Neural crest cell (in vitro differentiated cells): Measurements from ENCODE around the gene ZNF830. TPM values are rescaled to one million over a fixed set of nuclear protein-coding genes. Genes with fewer than 3 reads are reported as not detected.

ENCODE experiments used
- DNase-seq: peaks from one replicate; pipeline ENCODE4 v3.0.0; 2021; ENCODE audit warnings: low read depth, mixed read lengths, low spot score
- H3K27ac Mint-ChIP-seq: one replicate; pipeline ENCODE4 v1.8.0; 2021; ENCODE audit warnings: mild to moderate bottlenecking, mixed read lengths; ENCODE audit not compliant: unreplicated experiment
- H3K27me3 Mint-ChIP-seq: 2 replicates; pipeline ENCODE4 v1.8.0; 2021; ENCODE audit warnings: low read depth, mild to moderate bottlenecking, mixed read lengths
- H3K36me3 Mint-ChIP-seq: 2 replicates; pipeline ENCODE4 v1.8.0; 2021; ENCODE audit warnings: low read depth, mild to moderate bottlenecking, mixed read lengths
- H3K4me1 Mint-ChIP-seq: 2 replicates; pipeline ENCODE4 v1.8.0; 2021; ENCODE audit warnings: mixed read lengths
- H3K4me3 Mint-ChIP-seq: one replicate; pipeline ENCODE4 v1.8.0; 2021; ENCODE audit warnings: mild to moderate bottlenecking, mixed read lengths
- H3K9me3 Mint-ChIP-seq: 2 replicates; pipeline ENCODE4 v1.8.0; 2021; ENCODE audit warnings: mixed read lengths
- CTCF ChIP-seq: fragments of 200-600 bp; sonication (generic); conservative IDR thresholded peaks from 2 replicates; pipeline ENCODE4 v1.5.0; 2021; ENCODE audit warnings: antibody characterized with exemption, mild to moderate bottlenecking
- total RNA-seq: library from RNA; stranded (reverse); gene quantifications from 2 replicates; pipeline ENCODE4 v1.2.1, GENCODE V29; 2021

Gene ZNF830
- total RNA-seq, 1 donor from 2014 or later, result 21.2 TPM

- no peak for DNase-seq
- H3K36me3 Mint-ChIP-seq, result peaks cover 7% of the 10 kb centered on the region
- peak overlapping the region; percentile 74 for H3K4me3 Mint-ChIP-seq
- no peaks in the 10 kb centered on the region for H3K9me3 Mint-ChIP-seq
- no peak overlapping the region for H3K27ac Mint-ChIP-seq
- no peak for TF ChIP-seq CTCF
- peaks cover 40% of the 10 kb centered on the region for H3K4me1 Mint-ChIP-seq
- H3K27me3 Mint-ChIP-seq, result no peaks in the 10 kb centered on the region
Measured at GRCh38 chr17:34979153-34979552, 17.8 kb downstream of the ZNF830 start.

GRCh38 chr17:34979650-34980352 lies 18.5 kb downstream of the ZNF830 start:
- no peak for TF ChIP-seq CTCF

GRCh38 chr17:34980353-34980680 lies 19.0 kb downstream of the ZNF830 start, which contains the start of gene LIG3:
LIG3 (plus strand) TSS chr17:34980512; CDS start chr17:34983006, 2,494 bp downstream.
- H3K9me3 Mint-ChIP-seq, result no peaks in the 10 kb centered on the region
- H3K27ac Mint-ChIP-seq, result peak within 1 kb of the TSS; percentile 98
- H3K4me1 Mint-ChIP-seq, result peaks cover 47% of the 10 kb centered on the region
- no peaks in the 10 kb centered on the region for H3K27me3 Mint-ChIP-seq
- no peak for TF ChIP-seq CTCF
- H3K36me3 Mint-ChIP-seq, result peaks cover 7% of the 10 kb centered on the region
- peak within 1 kb of the TSS; percentile 96 for H3K4me3 Mint-ChIP-seq
- DNase-seq, result peak; percentile 87

More at GRCh38 chr17:34979650-34980352, 18.5 kb downstream of the ZNF830 start:
- Mint-ChIP-seq H3K4me3 (peak overlapping the region; percentile 94), H3K27me3 (no peaks in the 10 kb centered on the region), H3K27ac (peak overlapping the region; percentile 98), H3K9me3 (no peaks in the 10 kb centered on the region), H3K36me3 (peaks cover 7% of the 10 kb centered on the region), H3K4me1 (peaks cover 44% of the 10 kb centered on the region)
- no peak for DNase-seq

GRCh38 chr17:34980681-34981537 lies 19.6 kb downstream of the ZNF830 start:
- H3K36me3 Mint-ChIP-seq, result peaks cover 7% of the 10 kb centered on the region
- peak overlapping the region; percentile 91 for H3K27ac Mint-ChIP-seq
- peaks cover 50% of the 10 kb centered on the region for H3K4me1 Mint-ChIP-seq
- no peaks in the 10 kb centered on the region for H3K27me3 Mint-ChIP-seq
- H3K9me3 Mint-ChIP-seq, result no peaks in the 10 kb centered on the region
- H3K4me3 Mint-ChIP-seq, result peak overlapping the region; percentile 96
- TF ChIP-seq CTCF, result peak; percentile 56
- peak; percentile 52 for DNase-seq

GRCh38 chr17:34981538-34982241 lies 20.4 kb downstream of the ZNF830 start:
- no peaks in the 10 kb centered on the region for H3K27me3 Mint-ChIP-seq
- H3K4me1 Mint-ChIP-seq, result peaks cover 50% of the 10 kb centered on the region
- H3K36me3 Mint-ChIP-seq, result peaks cover 11% of the 10 kb centered on the region
- no peak for DNase-seq
- H3K27ac Mint-ChIP-seq, result peak overlapping the region; percentile 91
- no peaks in the 10 kb centered on the region for H3K9me3 Mint-ChIP-seq
- TF ChIP-seq CTCF, result no peak
- peak overlapping the region; percentile 96 for H3K4me3 Mint-ChIP-seq
